ENCODE results near the gene RNF111.

- no peak for TF ChIP-seq CTCF (IDR thresholded peaks at IDR 0.05)
- TF ChIP-seq POLR2A (IDR thresholded peaks at IDR 0.05) = no peak
Measured at GRCh38 chr15:59087731-59088130, 100.3 kb downstream of the RNF111 start.
